OCI-M2 (cell line): ENCODE results near the gene CSAD.
"Not testable (repeated sequence)": the region's sequence is repeated elsewhere in the genome, so short reads cannot be mapped to it uniquely, and the experiment has no call there.

ENCODE experiments used
- DNase-seq: peaks from one replicate; lab custom pipeline; 2025; ENCODE audit not compliant: unreplicated experiment; lab: John Stamatoyannopoulos, UW

CSAD gene

DNA sequence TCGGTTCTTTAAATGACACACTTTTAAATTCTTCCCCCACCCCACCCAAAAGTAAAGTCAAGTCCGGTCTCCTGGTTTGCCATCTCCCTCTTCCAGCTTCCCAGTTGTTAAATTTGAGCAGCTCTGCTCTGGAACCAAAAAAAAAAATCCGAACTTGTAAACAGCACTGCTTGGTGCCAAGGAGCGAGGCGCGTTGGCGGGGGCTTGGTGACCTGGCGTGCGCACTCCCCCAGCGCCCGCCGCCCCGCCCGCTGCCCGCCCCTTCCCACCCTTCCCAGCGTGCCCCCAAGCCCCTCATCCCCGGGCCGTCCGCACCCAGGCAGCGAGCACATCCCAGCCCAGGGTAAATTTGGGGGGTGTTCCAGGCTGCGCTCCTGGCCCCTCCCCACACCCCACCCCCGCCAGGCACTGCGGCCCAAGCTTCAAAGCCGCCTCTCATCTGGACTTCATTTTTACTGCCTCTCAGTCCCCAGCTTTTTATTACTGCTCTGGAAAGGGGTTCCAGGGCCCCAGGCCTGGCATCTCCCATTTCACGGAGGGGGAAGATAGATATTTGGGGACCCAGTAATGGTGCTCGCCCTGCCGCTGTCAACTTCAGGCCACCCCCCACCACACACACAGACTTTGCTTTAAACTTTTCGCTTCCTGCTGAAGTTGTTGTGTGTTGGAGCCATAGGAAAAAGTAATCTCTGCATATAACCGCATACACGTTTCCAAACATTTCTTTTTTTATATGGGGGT, 38.0 kb upstream of the CSAD start:
- DNase-seq, result no peak

DNA sequence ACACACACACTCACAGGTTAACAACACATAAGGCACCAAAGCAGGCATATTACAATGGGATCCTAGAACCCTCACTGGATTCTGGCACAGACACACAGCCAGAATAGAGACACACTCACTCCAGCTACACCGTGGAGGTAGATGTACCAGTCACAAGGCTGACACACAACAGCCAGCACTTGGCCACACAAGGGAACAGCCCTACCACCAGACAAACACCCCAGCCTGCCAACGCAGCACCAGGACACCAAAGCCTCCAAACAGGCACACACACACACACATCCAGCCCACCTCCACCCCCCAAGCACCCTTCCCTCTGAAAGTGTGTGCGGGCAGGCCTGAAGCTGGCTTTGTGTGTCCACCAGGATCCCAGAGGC, 37.2 kb upstream of the CSAD start:
- no peak for DNase-seq

DNA sequence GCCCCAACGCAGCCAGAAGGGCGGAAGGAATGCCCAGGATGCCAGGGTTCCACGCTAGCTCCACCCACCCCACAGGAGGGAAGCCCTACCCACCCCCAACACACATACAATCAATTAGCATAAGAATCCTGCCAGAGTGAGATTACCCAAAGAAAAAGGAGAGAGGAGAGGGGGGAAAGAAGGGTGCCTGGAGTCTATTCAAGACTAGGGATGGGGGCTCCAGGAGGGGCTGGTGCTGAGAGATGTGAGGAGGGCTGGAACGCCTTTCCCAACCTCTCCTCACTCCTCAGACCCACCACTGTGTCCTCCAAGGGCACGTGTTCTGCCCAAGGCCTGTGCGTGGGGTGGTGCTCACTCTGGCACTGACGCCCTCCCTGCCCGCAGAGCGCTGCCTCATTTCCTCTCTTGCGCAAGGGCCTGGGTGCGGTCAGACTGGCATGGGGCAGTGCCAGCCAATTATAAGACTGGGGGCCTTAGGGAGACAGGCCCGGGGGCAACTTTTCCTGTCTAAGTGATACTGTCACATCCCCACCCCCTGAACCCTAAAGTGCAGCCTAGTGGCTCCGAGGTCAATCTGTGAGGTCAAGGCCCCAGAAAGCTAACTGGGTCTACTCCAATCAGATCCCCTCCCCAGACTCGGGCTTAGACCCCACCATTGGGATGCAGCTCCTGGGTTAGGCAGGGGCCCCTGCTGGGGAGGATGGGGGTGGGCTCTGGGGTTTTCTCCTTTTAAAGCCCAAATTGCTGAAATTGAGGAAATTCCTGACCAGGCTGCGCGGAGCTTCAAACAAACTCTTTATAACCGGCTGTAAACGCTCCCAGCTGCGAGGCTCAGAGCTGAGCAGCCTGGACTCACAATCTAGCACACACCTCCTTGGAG, 36.6 kb upstream of the CSAD start:
- DNase-seq, result no peak

DNA sequence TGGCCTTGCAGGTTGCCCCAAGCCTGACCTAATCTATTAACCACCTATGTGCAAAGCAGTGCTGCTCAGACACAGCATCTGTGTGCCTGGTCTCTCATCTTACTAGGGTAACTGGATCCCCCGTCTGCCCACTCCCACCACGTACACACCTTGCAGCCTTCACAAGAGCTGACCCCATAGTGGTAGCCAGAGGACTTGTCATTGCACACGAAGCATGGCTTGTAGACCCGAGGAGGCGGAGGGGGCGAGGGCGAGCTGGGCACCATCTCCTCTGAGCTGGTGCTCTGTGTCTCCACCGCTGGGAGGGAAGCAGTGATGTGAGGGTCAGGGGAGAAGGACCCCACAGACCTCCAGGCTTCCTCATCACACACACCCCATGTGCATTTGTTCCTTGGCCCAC, 34.8 kb upstream of the CSAD start:
- DNase-seq, result no peak

DNA sequence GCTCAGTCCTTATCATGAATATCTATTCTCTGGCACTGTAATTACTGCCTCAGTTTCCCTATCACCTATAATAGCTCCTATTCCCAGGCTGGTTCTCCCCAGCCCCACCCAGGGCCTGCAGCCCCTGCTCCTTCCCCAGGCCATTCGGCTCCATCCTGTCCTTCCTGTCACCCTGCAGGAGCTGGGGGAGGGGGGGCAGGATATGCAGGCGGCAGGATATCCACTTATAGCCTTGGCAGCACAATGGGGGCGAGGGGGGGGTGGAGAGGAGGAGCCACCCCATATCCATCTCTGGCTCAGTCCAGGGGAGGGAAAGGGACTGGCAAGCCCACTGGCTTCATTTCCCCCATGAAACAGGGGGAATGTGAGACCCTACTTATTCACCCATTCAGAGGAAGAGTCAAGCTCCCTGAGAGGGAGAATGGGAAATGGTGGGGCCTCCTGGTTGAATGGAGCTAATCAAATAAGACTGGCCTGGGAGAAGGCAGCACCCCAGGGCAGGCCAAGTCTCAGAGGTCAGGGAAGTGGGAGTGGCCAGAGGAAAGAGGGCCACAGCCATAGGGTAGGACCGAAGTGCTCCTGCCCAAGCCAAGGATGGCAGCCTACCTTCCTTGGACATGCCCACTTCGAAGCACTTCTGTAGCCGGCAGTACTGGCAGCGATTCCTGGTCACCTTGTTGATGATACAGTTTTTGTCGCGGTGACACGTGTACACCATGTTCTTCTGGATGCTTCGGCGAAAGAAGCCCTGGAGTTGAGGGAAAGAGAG, 34.1 kb upstream of the CSAD start:
- no peak for DNase-seq

DNA sequence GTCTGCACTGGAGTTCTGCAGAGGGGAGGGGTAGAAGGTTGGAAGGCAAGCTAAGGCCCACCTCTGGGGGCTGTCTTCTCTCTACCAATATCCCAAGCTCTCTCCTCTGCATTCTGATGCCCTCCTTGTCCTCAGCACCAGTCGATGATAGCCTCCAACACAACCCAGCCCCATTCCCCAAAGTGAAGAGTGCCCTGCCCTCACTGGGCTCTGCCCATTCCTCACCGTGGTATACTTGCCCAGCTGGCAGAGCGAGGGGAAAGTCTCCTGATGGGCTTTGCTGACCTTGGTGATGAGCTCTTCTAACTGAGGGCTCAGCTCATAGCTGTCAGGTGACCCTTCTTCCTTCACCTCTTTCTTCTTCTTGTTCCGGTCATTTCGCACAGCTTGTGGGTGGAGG, 33.5 kb upstream of the CSAD start:
- no peak for DNase-seq

DNA sequence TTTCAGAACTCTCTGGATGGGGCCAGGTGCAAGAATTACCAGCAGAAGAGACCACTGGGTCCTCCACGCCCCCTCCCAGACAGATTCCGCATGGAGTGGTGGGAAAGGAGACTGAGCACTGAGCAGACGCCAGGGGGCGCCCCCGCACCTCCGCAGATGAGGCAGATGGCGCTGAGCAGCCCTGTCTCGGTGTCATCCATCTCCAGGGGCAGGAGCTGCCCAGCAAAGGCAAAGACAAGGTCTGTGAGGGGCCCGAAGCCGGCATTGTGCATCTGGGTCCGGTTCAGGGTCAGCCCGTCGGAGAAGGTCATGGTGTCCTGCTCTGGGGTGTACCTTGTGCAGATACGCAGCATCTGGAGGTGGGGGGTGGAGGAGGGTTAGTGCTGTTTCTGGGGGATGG, 32.6 kb upstream of the CSAD start:
- peak; percentile 13 for DNase-seq

DNA sequence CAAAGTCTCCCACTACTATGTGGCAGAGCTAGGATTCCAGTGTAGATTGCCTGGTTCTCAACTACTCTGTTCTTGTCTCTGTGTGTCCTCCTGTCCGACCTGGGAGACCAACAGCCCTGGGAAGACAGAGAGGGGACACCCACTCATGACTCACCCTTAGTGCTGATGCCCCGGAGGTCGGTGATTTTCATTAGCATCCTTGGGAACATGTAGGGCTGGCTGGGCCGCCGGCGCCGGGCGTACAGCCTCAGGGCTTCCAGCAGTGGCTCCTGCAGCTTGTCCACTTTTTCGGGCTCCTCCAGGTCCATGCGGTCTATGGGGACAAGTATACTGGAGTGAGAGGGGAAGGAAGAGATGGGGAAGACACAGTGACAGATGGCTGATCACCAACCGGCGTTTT, 32.2 kb upstream of the CSAD start:
- no peak for DNase-seq

DNA sequence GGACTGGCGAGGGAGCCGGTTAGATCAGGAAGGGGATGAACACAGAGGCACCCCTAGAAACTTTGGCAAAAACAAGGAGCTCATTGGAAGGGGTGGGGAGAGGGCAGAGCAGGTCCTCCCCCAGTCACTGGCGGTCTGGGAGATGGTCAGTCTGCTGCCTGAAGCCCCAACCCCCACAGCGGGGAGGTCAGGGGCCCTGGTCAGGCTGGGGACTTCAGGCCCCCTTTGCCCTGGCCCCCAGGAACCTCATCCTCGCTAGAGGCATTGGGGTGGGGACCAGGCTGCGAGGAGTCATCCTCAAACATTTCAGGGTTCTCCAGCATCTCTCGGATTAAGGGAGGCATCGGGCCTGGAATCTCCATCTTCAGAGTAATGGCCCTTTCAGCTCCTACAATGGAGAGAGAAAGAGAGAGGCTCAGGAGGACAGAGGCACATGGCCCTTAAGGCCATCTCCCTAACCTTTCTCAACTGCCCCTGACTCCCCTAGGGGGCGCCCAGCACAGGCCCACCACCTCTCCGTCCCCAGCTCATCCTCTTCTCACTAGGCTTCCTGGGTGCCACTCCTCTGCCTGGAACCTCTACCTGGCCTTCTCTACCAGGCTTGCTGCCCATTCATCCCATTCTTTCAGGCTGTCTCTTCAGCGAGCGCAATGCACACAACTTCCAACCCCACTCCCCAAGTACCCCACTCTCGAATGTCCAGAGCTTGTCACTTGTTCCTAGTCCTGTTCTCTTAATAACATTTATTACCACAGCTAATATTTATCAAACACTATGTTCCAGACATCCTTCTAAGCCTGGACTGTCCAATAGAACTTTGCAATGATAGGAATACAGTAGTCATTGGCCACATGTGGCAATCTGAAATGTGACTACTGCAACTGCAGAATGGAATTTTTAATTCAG, 31.0 kb upstream of the CSAD start:
- DNase-seq, result no peak

DNA sequence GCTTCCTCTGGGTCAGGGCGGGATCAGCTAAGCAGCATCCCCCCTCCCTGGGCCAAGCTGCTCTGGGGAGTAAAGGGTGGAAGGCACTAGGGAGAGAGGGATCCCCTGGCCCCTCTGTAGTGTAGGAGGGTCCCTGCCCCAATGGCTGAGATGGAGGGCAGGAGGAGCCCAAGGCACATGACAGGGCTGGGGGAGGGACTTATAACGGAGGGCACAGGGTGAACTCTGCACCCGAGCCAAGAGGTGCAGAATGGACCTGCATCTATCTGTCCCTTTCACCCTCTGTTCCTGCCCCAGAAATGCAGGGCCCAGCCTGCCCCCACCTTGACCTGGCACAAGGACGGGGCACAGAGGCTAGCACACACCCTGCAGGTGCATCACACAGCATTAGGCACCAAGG, 30.1 kb upstream of the CSAD start:
- DNase-seq, result no peak

DNA sequence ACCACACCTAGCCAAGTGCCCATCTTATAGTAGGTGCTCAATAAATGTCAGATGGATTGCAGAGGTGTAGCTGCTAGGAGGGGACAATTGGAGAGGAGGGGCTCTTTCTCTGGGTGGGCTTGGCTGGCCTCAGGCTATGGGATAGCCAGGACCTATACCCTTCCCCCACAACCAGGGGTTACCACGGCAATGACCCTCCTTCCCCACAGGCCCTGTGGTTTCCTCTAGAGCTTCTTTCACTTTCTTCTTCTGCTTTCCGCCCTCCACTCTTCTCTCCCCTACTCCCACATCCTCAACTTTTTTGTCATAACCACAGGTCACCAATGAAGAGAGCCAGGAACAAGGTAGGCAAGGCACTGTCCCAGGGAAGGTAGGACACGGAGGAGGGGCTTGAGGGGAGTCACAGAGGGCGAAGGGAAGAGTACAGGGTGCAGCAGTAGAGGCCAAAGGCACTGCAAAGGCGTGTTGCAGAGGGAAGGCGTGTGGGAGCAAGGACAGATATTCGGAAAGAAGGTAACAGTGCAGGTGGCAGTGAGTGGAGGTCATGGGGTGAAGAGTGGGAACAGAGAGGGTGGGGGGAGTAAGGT, 28.2 kb upstream of the CSAD start:
- no peak for DNase-seq

DNA sequence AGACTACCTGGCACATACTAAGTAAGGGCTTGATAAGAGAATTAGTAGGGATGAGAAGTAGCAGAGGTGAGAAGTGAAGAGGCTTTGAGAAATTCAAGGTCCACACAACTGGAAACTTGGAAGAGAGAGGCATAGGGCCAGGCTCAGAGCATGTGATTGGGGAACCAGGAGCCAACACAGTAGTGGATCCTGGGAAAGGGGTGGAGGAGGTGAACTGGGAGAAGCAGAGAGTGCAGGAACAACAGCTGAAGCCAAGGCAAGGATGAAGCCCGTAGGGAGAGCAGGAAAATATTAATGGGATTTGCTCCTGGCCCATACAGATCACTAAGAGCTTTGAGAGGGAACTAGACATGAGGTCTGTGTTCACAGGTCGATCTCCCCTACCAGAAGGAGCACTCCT, 27.7 kb upstream of the CSAD start:
- DNase-seq, result no peak

DNA sequence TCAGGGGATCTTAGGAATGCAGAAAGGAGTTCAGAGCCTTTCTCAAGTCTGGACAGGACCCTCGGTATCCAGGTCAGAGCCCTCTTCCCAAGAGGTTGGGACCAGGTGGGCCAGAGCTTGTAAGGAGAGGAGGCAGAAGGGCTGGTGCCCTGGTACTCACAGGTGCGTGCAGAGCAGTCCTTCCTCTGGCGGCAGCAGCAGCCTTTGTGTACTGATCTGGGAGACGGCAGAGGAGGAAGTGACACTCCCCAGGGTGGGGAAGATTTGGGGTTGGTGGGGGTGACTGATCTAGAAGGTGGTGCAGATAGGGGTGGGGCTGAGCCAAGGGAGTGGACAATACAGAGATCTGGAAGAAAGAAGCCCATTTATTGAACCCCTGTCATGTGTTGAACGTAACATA, 26.3 kb upstream of the CSAD start, which contains the start of gene ITGB7:
Gene ITGB7, minus strand, starts transcription at position 210 of the 400 bp plus-strand sequence. CDS start 6,808 bp downstream, outside the sequence.
- no peak for DNase-seq

DNA sequence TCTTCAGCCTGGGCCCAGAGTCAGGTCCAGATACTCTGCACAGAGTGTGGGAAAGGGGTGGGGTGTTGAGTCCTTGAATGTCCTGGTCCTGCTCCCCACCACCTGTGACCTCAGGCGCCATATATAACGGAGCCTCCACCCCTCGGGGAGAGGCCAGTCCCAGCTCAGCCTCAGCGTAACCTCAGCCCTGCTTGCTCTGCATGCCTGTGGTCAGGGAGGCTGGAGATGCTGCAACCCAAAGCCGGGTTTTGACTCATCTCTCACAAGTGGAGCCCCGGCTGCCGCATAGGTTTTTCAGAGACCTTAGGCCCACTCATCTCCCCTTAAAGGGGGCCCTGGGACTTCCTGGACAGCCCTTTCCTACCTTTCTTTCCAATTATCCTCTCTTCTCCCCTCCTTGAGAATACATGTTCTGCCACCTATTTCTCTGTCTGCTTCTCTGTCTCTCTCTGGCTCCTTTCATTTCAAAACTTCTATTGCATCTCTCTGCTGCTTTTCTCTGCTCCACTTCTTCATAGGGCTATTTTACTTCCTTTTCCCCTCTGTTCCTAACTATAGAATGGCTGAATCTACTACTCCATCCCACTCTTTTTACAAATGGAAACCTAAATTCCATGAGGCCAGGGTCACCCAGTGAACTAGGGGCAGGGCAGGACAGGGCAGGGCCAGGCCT, 25.2 kb upstream of the CSAD start:
- DNase-seq, result no peak

DNA sequence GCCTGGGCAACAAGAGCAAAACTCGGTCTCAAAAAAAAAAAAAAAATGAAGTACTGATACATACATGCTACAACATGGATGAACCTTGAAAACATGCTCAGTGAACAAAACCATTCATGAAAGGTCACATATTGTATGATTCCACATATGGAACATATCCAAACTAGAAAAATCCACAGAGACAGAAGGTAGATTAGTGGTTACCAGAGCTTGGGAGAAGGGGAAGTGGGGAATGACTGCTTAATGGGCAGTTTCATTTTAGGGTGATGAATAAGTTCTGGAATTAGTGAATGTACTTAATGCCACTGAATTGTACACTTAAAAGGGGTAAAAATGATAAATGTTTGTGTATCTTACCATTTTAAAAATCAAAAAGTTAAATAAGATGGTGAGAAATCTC, 23.6 kb upstream of the CSAD start:
- DNase-seq, result no peak

DNA sequence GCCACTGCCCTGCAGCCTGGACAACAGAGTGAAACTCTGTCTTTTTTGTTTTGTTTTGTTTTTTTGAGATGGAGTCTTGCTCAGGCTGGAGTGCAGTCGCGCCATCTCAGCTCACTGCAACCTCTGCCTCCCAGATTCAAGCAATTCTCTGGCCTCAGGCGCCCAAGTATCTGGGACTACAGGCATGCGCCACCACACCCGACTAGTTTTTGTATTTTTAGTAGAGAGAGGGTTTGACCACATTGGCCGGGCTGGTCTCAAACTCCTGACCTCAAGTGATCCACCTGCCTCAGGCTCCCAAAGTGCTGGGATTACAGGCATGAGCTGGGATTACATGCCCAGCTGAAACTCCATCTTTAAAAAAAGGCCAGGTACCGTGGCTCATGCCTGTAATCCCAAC, 21.6 kb upstream of the CSAD start:
- DNase-seq, result not testable (repeated sequence)

DNA sequence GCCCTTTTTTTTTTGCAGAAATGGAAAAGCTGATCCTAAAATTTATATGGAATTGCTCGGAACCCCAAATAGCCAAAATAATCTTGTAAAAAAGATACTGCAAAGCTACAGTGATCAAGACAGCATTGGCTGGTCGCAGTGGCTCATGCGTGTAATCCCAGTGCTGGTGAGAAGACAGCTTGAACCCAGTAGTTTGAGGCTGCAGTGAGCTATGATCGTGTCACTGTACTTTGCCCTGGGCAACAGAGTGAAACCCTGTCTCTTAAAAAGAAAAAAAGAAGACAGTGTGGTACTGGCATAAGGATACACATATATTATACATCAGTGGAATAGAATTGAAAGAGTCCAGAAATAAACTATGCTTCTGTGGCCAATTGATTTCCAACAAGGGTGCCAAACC, 20.9 kb upstream of the CSAD start:
- no peak for DNase-seq

DNA sequence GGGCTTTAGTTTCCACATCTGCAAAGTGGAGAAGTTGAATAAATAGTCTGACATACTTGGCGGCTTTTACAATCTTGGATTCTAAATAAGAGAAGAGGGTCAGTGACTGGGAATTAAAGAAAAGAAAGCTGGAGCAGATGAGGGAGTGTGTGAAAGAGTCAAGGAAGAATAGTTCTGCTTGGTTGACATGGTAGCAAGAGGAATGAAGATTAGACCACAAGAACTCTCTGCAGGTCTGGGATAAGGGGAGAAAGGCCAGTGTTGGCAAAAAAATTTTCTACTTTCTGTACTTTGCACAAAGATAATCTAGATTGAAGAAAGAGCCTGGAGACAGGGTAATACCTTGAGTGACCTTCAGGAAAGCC, 20.4 kb upstream of the CSAD start:
- no peak for DNase-seq

DNA sequence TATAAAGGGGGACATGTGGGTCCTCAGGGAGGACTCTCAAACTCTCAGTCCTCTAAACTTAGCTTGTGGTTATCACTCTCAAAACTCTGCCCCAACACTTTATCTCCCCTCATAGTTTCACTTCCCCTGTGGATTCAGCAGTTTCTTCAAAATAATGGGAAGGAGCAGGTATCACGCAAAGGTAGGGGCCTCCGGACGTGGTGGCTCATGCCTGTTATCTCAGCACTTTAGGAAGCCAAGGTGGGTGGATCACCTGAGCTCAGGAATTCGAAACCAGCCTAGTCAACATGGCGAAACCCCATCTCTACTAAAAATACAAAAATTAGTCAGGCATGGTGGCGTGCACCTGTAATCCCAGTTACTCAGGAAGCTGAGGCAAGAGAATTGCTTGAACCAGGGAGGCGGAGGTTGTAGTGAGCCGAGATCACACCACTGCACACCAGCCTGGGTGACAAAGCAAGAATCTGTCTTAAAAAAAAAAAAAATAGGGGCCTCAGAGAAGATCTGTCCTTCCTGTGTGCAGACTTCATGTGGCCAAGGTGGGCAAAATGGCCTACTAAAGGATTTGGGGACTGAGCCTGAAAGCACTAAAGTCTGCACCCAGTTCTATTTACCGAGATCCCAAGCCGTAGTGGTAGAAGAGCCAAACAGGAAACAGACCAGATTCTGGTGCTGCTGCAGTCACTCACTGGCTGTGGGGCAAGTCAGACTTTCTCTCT, 19.9 kb upstream of the CSAD start:
- DNase-seq, result no peak
